MM.1S (cell line): ENCODE measurements around the gene EMP2.

Source experiments
- DNase-seq: peaks from one replicate; pipeline ENCODE4 v3.0.0-alpha.2; 2015
- H2AFZ ChIP-seq: fragments of 300-600 bp; sonication (generic); 2 replicates; pipeline ENCODE4 v1.6.0; 2016; ENCODE audit warnings: antibody characterized with exemption, low read length
- H3F3A ChIP-seq: fragments of 300-600 bp; sonication (generic); 2 replicates; pipeline ENCODE4 v1.6.1; 2016; ENCODE audit warnings: mild to moderate bottlenecking, antibody characterized with exemption, low read length, moderate library complexity, mixed read lengths; ENCODE audit not compliant: insufficient read depth
- H3K27ac ChIP-seq: fragments of 300-600 bp; sonication (generic); 2 replicates; pipeline ENCODE4 v1.5.1; 2016; ENCODE audit warnings: mild to moderate bottlenecking, low read length
- H3K27me3 ChIP-seq: fragments of 300-600 bp; sonication (generic); replicated peaks from 2 replicates; pipeline ENCODE4 v1.6.0; 2016; ENCODE audit warnings: low read length; ENCODE audit not compliant: insufficient read depth
- H3K36me3 ChIP-seq: fragments of 300-600 bp; sonication (generic); replicated peaks from 2 replicates; pipeline ENCODE4 v1.6.1; 2016; ENCODE audit warnings: mild to moderate bottlenecking, low read length, mixed read lengths; ENCODE audit not compliant: insufficient read depth
- H3K4me1 ChIP-seq: fragments of 300-600 bp; sonication (generic); 2 replicates; pipeline ENCODE4 v1.6.1; 2016; ENCODE audit warnings: low read length, mixed read lengths
- H3K4me2 ChIP-seq: fragments of 300-600 bp; sonication (generic); 2 replicates; pipeline ENCODE4 v1.6.0; 2016; ENCODE audit warnings: low read depth, low read length
- H3K4me3 ChIP-seq: fragments of 300-600 bp; sonication (generic); 2 replicates; pipeline ENCODE4 v1.5.1; 2016; ENCODE audit warnings: low read length, mixed read lengths
- H3K79me2 ChIP-seq: fragments of 300-600 bp; sonication (generic); 2 replicates; pipeline ENCODE4 v1.6.1; 2016; ENCODE audit warnings: mixed run types, low read length, mixed read lengths
- H3K9ac ChIP-seq: fragments of 300-600 bp; sonication (generic); 2 replicates; pipeline ENCODE4 v1.6.1; 2016; ENCODE audit warnings: low read length, mixed read lengths
- H3K9me2 ChIP-seq: fragments of 300-600 bp; sonication (generic); replicated peaks from 2 replicates; pipeline ENCODE4 v1.6.1; 2016; ENCODE audit warnings: mild to moderate bottlenecking, low read length, mixed read lengths; ENCODE audit not compliant: insufficient read depth
- H3K9me3 ChIP-seq: fragments of 300-600 bp; sonication (generic); replicated peaks from 2 replicates; pipeline ENCODE4 v1.6.1; 2016; ENCODE audit warnings: mild to moderate bottlenecking, low read length, mixed read lengths; ENCODE audit not compliant: insufficient read depth
- H4K20me1 ChIP-seq: fragments of 300-600 bp; sonication (generic); 2 replicates; pipeline ENCODE4 v1.6.1; 2016; ENCODE audit warnings: mild to moderate bottlenecking, low read length, moderate library complexity, mixed read lengths; ENCODE audit not compliant: insufficient read depth
- EZH2 ChIP-seq: fragments of 300-600 bp; sonication (generic); optimal IDR thresholded peaks from 2 replicates; pipeline ENCODE3; 2017; ENCODE audit warnings: low read depth, mild to moderate bottlenecking, antibody characterized with exemption, low read length, mixed read lengths
- EZH2phosphoT487 ChIP-seq: fragments of 300-600 bp; sonication (generic); IDR thresholded peaks from 2 replicates; pipeline ENCODE4 v1.6.1; 2018; ENCODE audit warnings: antibody characterized with exemption, low read length
- TF ChIP-seq, protein P1 (sequence below): fragments of 300-600 bp; sonication (generic); IDR thresholded peaks from 2 replicates; pipeline ENCODE4 v1.5.1; 2016; ENCODE audit warnings: antibody characterized with exemption, low read length, mixed read lengths

EMP2 gene

DNA sequence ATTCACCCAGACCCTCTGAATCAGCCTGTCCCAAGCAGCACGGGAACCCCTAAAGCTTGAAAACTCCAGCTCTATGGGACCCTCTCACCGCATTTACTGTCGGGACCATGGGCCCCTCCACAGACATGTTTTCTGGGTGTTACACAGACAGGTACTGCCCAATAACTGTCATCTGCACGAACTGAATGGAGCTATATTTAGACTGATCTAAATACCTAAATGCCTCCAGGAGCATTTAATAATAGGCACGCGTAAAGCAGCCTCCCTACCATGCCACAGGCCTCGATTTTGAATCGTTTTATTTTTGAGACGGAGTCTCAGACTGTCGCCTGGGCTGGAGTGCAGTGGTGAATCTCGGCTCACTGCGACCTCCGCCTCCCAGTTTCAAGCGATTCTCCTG is 49.7 kb downstream of the EMP2 start:
- TF ChIP-seq EZH2phosphoT487 = no peak
- Histone ChIP-seq H3K4me2 (no peak overlapping the region), H3K9me2 (no peaks in the 10 kb centered on the region), H2AFZ (no peak overlapping the region), H3K36me3 (no peaks in the 10 kb centered on the region), H3K4me1 (no peaks in the 10 kb centered on the region), H3K27ac (no peak overlapping the region), H3K27me3 (no peaks in the 10 kb centered on the region), H3K79me2 (no peaks in the 10 kb centered on the region), H3K4me3 (no peak overlapping the region), H3K9ac (no peak overlapping the region), H3K9me3 (no peaks in the 10 kb centered on the region), H3F3A (no peaks in the 10 kb centered on the region), H4K20me1 (no peaks in the 10 kb centered on the region)
- DNase-seq = no peak

DNA sequence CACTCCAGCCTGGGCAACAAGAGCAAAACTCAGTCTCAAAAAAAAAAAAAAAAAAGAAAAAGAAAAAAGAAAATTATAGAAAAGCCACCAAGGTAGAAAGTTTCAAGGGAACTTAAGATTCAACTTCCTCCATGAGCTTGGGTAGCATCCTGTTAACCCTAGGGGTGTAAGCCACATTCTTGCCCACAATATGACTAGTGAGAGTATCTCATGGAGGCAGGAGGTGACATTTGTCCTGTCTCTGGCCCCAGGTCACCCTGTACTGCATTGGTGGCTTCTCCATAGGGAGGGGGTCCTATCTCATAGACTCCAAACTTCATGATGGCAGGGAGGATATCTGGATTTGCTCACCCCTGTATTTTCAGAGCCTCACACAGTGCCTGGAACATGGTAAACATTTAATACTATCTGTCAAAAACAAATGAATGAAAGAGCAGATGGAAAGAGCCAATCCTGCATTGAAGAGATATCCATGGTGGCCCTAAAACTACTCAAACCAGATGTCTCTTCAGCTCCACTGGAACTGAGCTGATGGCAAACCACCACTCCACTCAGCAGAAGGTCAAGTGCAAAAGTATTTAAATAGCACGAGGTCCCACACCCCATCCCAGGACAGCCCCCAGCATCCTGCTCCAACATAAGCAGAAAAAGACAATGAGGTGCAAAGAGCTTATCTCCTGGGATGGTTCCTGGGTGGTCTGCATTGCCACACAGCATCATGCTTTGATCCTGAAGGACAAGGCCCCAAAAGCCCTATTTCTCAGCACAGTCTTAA is 50.3 kb downstream of the EMP2 start:
- H3K27me3 ChIP-seq = no peaks in the 10 kb centered on the region
- no peaks in the 10 kb centered on the region for H3F3A ChIP-seq
- no peak for DNase-seq
- H3K27ac ChIP-seq = no peak overlapping the region
- TF ChIP-seq EZH2phosphoT487 (no peak), EZH2 (no peak)
- TF ChIP-seq, protein P1, sequence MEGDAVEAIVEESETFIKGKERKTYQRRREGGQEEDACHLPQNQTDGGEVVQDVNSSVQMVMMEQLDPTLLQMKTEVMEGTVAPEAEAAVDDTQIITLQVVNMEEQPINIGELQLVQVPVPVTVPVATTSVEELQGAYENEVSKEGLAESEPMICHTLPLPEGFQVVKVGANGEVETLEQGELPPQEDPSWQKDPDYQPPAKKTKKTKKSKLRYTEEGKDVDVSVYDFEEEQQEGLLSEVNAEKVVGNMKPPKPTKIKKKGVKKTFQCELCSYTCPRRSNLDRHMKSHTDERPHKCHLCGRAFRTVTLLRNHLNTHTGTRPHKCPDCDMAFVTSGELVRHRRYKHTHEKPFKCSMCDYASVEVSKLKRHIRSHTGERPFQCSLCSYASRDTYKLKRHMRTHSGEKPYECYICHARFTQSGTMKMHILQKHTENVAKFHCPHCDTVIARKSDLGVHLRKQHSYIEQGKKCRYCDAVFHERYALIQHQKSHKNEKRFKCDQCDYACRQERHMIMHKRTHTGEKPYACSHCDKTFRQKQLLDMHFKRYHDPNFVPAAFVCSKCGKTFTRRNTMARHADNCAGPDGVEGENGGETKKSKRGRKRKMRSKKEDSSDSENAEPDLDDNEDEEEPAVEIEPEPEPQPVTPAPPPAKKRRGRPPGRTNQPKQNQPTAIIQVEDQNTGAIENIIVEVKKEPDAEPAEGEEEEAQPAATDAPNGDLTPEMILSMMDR = no peak
- H3K9ac ChIP-seq = no peak overlapping the region
- no peaks in the 10 kb centered on the region for H3K9me2 ChIP-seq
- no peaks in the 10 kb centered on the region for H3K36me3 ChIP-seq
- no peak overlapping the region for H2AFZ ChIP-seq
- H3K4me1 ChIP-seq = no peaks in the 10 kb centered on the region
- no peaks in the 10 kb centered on the region for H4K20me1 ChIP-seq
- H3K79me2 ChIP-seq = no peaks in the 10 kb centered on the region
- no peak overlapping the region for H3K4me2 ChIP-seq
- H3K4me3 ChIP-seq = no peak overlapping the region
- no peaks in the 10 kb centered on the region for H3K9me3 ChIP-seq

DNA sequence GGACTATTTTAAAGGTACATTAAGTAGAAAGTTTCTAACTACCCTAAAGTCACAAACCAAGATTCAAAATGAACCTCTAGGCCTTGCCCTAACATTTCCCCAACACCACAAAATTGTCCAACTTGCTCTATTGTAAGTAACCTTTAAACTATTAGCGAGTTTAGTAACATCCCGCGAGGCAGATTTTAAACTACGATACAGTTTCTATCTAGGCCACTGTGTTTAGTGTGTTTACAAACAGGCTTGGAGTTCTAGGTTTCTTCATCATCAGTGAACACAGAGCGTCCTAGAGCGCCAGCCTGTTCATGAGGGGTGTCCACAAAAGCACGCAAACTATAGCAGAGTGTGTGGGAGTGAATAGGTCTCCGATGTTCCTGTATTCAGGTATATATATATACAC is 51.8 kb downstream of the EMP2 start:
- Histone ChIP-seq H3K9me2 (no peaks in the 10 kb centered on the region), H3K4me3 (no peak overlapping the region)
- TF ChIP-seq, protein P1 = no peak
- TF ChIP-seq EZH2phosphoT487 (no peak), EZH2 (no peak)

DNA sequence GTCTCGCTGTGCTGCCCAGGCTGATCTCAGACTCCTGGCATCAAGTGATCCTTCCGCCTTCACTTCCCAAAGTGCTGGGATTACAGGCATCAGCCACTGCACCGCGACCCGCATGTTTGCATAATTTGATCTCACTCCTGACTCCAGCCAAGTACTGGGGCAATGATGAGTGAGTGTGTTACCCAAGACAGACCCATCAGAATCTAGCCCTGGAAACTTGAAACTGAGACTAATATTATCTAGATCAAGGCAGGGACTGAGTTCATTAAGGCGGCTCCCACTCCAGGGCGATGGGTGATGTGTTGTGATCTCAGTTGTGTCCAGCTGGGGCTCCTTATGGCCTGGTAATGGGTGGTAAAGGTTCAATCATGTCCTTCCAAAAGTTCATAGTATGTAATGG is 53.4 kb downstream of the EMP2 start:
- TF ChIP-seq, protein P1 = no peak
- TF ChIP-seq EZH2 (no peak), EZH2phosphoT487 (no peak)
- no peak for DNase-seq

More for the DNA sequence above, 51.8 kb downstream of the EMP2 start:
- DNase-seq = no peak
- Histone ChIP-seq H3F3A (no peaks in the 10 kb centered on the region), H4K20me1 (no peaks in the 10 kb centered on the region), H3K36me3 (no peaks in the 10 kb centered on the region), H2AFZ (no peak overlapping the region), H3K4me1 (no peaks in the 10 kb centered on the region), H3K79me2 (no peaks in the 10 kb centered on the region), H3K9me3 (no peaks in the 10 kb centered on the region), H3K9ac (no peak overlapping the region), H3K27ac (no peak overlapping the region), H3K4me2 (no peak overlapping the region), H3K27me3 (no peaks in the 10 kb centered on the region)

More for the DNA sequence above, 53.4 kb downstream of the EMP2 start:
- no peaks in the 10 kb centered on the region for H4K20me1 ChIP-seq
- H3F3A ChIP-seq = no peaks in the 10 kb centered on the region
- H3K36me3 ChIP-seq = no peaks in the 10 kb centered on the region
- H3K9me2 ChIP-seq = no peaks in the 10 kb centered on the region
- no peaks in the 10 kb centered on the region for H3K27me3 ChIP-seq
- no peak overlapping the region for H3K9ac ChIP-seq
- no peak overlapping the region for H2AFZ ChIP-seq
- H3K27ac ChIP-seq = no peak overlapping the region
- H3K4me3 ChIP-seq = no peak overlapping the region
- no peaks in the 10 kb centered on the region for H3K9me3 ChIP-seq
- no peaks in the 10 kb centered on the region for H3K79me2 ChIP-seq
- H3K4me2 ChIP-seq = no peak overlapping the region
- no peaks in the 10 kb centered on the region for H3K4me1 ChIP-seq
